ENCODE data around the gene RNU11.
A peak's percentile ranks its signal among the peaks of the same experiment; 100 is the strongest.

Gene RNU11

GRCh38 chr1:28648474-28649198 is at the start of gene RNU11:
RNU11 (plus strand) TSS chr1:28648600.
- FAIRE-seq: peak; percentile 51
- TF ChIP-seq CTCF (IDR thresholded peaks at IDR 0.05; ENCODE audit: insufficient read depth, missing control alignments): no peak

GRCh38 chr1:28601696-28602095 is 46.7 kb upstream of the RNU11 start:
- DNase-seq (ENCODE audit: insufficient read length, low spot score) (no peak), FAIRE-seq (no peak)
- no peak for TF ChIP-seq CTCF (IDR thresholded peaks at IDR 0.05; ENCODE audit: insufficient read depth, missing control alignments)

More at GRCh38 chr1:28648474-28649198, at the start of gene RNU11:
- DNase-seq (ENCODE audit: insufficient read length, low spot score): no peak

GRCh38 chr1:28602536-28603439 is 45.6 kb upstream of the RNU11 start:
- DNase-seq (ENCODE audit: insufficient read length, low spot score): no peak
- FAIRE-seq: no peak

GRCh38 chr1:28604411-28604810 is 44.0 kb upstream of the RNU11 start:
- no peak for TF ChIP-seq CTCF (IDR thresholded peaks at IDR 0.05; ENCODE audit: insufficient read depth, missing control alignments)
- FAIRE-seq (no peak), DNase-seq (ENCODE audit: insufficient read length, low spot score) (no peak)

More at GRCh38 chr1:28602536-28603439, 45.6 kb upstream of the RNU11 start:
- TF ChIP-seq CTCF (IDR thresholded peaks at IDR 0.05; ENCODE audit: insufficient read depth, missing control alignments): peak; percentile 81

- DNase-seq (ENCODE audit: insufficient read length, low spot score): no peak
- TF ChIP-seq CTCF (IDR thresholded peaks at IDR 0.05; ENCODE audit: insufficient read depth, missing control alignments): no peak
- no peak for FAIRE-seq
Measured at GRCh38 chr1:28604962-28605361, 43.4 kb upstream of the RNU11 start.

GRCh38 chr1:28606771-28607170 is 41.6 kb upstream of the RNU11 start:
- TF ChIP-seq CTCF (IDR thresholded peaks at IDR 0.05; ENCODE audit: insufficient read depth, missing control alignments): no peak
- DNase-seq (ENCODE audit: insufficient read length, low spot score) (no peak), FAIRE-seq (no peak)

Measured in D721Med (cell line).